ENCODE results near the gene DRC3.
A peak's percentile ranks its signal among the peaks of the same experiment; 100 is the strongest.

Gene DRC3

DNA sequence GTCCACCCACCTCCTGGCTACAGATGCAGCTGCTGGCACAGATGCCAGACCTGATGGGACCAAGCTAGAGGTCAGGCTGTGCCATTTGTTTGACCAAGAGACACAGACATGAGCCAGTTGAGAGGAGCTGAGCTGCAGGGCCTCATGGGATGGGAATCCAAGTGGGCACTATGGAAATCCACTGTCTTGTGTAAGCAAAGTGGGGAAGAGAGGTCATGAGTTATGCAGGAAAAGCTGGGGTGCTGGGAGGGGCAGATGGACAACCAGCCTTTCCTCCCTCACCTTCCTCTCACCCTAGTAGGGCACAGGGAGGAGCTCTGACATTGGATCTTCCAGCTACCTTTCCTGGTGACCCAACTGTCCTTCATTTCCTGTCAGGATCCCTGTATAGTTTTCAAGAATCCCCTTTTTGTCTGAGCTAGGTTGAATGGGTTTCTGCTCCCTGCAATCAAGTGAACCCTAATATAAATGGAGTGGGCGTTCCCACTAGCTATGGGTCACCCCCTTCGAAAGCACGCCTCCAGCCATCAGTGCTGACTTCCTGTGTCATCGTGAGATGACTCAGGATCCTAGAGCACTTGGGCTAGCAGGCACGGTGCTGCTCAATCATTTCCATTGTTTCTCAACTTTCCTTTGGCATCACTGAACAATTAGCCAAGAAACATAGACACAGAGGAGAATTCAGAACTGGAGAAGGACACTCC, 52.7 kb downstream of the DRC3 start:
- DNase-seq (ENCODE audit: low read depth): peak; percentile 49

- DNase-seq (ENCODE audit: low read depth): no peak
Observed at GRCh38 chr17:18025945-18026776, 53.5 kb downstream of the DRC3 start.

DNA sequence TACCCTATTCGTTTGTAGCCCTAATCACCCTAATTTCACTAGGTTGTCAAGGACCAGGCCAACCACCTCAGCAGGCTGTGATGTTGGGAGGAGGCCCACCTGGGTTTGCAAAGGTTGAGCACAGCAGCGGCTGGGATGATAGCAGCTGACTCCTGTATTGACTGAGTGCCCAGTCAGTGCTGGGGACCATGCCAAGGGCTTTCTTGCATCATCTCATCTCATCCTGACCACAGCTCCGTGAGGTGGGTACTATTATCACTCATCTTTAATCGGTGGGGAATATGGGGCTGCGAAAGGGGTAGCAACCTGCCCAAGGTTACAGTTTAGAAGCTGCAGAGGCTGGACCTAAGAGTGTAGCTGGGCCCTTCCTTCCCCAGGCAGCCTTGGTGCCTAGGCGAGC, 54.6 kb downstream of the DRC3 start:
- no peak for DNase-seq (ENCODE audit: low read depth)

- no peak for DNase-seq (ENCODE audit: low read depth)
Observed at GRCh38 chr17:18028114-18028951, 55.7 kb downstream of the DRC3 start.

DNA sequence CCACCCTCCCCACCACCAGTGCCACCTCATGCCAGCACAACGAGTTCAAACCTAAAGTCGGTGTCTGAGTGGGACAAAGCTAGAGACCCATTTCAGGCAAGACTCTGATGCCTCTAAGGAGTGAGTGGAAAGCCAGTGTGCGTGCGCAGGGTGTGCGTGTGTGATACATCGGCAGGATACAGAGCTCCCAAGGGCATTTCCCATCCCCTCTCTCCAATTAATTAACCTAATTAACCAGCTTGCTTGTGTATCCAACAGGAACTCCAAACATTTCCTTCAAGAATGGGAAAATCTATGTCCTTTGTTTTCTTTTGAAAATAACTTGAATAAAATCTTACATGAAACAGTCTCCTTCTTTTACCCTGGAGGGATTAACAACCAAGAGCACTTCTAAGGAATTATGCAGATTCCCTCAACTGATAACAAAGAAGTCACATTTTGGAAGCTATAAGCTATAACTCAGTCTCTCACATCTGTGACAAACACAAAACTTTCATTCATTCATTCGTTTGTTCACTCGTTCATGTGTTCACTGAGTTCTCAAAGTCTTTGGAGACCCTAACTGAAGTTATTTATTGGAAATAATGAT, 56.4 kb downstream of the DRC3 start:
- DNase-seq (ENCODE audit: low read depth): no peak

GRCh38 chr17:18031955-18032354, 59.3 kb downstream of the DRC3 start:
- no peak for DNase-seq (ENCODE audit: low read depth)

- DNase-seq (ENCODE audit: low read depth): peak; percentile 44
Observed at GRCh38 chr17:18033442-18034099, 60.9 kb downstream of the DRC3 start.

- DNase-seq (ENCODE audit: low read depth): no peak
Observed at GRCh38 chr17:18035704-18036103, 63.0 kb downstream of the DRC3 start.

DNA sequence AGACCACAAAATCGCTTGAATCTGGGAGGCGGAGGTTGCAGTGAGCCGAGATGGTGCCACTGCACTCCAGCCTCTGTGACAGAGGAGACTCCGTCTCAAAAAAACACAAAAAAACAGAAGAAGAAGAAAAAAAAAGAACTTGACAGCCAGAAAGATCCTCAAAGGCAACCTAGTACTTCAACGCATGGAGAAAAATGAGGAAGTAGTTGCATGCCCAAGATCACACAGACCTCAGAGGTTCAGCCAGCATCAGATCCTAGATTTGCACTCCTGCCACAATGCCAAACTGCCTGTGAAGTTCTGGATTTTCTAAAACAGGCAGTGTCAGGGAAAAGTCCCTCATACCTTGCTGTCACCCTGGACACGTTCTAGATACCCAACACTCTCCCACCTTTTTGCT, 64.8 kb downstream of the DRC3 start:
- no peak for DNase-seq (ENCODE audit: low read depth)

- DNase-seq (ENCODE audit: low read depth): no peak
Observed at GRCh38 chr17:18038149-18038850, 65.6 kb downstream of the DRC3 start.

GRCh38 chr17:18038861-18039534, 66.3 kb downstream of the DRC3 start, which contains the start of the genes ATPAF2 and GID4:
TSS of gene ATPAF2 (minus strand) at chr17:18039168. CDS start at chr17:18039013, 155 bp downstream.
TSS of gene GID4 (plus strand) at chr17:18039408. CDS start at chr17:18039465, 57 bp downstream.
- DNase-seq (ENCODE audit: low read depth): peak; percentile 88

GRCh38 chr17:18039535-18040260, 67.0 kb downstream of the DRC3 start:
- no peak for DNase-seq (ENCODE audit: low read depth)

- DNase-seq (ENCODE audit: low read depth): no peak
Observed at GRCh38 chr17:18040261-18040858, 67.7 kb downstream of the DRC3 start.

- peak; percentile 45 for DNase-seq (ENCODE audit: low read depth)
Observed at GRCh38 chr17:18041776-18042175, 69.1 kb downstream of the DRC3 start.

DNA sequence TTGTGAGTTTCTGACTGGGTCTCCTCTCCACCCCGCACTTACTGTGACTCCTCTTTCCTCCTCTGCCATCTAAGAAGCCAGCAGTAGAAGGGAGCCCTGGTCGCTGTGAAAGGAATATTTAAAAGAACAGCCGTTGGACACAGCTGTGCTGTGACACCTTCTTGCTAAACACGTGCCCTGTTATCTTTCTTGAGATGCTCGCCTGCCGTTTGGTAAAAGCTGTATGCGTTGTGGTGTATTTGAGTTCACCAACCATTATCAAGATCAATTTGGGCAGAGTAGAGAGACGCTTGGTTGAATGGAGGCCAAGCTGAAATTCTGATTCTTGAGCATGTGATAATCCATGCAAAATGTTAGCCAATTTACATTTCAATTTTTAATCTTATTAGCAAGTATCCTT, 70.3 kb downstream of the DRC3 start:
- DNase-seq (ENCODE audit: low read depth): no peak

DNA sequence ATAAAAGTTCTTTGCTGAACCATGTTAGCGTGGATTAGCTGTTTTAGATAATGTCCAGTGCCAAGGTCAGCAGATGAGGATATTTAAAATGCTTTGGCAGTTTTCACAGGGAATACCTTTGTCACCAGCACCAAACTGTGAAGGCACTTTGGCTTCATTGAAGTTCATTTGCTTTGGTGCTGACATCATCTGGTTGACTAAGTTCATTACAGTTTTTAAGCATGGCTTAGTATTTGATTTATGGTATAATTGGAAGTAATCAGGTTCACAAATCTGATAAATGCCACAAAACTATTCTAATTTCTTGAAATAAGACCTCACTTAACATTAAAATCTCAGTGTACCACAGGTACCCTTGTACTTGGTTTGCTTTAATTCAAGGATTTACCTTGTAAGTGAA, 70.8 kb downstream of the DRC3 start:
- no peak for DNase-seq (ENCODE audit: low read depth)

DNA sequence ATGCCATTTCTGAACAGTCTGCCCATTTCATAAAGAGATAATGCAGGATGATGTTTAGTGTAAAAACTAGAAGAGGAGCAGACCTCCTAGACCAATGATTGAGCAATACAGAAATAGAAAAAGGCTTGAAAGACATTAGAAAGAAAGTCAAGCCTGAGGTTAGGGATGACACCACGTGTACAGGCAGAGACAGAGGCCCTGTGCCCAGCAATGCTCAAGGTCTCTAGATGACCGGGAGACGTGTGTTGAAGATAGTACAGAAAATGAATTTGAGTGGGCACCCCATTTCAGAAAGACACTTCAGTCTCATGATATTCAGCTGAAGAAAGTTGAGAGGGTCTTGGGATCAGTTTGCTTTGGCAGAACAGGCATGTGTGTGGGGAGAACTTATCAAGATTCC, 71.9 kb downstream of the DRC3 start:
- DNase-seq (ENCODE audit: low read depth): no peak

GRCh38 chr17:18045691-18046350, 73.2 kb downstream of the DRC3 start:
- no peak for DNase-seq (ENCODE audit: low read depth)

- DNase-seq (ENCODE audit: low read depth): no peak
Observed at GRCh38 chr17:18055597-18055996, 82.9 kb downstream of the DRC3 start.
